ENCODE results near the gene CD1E.

Gene CD1E

DNA sequence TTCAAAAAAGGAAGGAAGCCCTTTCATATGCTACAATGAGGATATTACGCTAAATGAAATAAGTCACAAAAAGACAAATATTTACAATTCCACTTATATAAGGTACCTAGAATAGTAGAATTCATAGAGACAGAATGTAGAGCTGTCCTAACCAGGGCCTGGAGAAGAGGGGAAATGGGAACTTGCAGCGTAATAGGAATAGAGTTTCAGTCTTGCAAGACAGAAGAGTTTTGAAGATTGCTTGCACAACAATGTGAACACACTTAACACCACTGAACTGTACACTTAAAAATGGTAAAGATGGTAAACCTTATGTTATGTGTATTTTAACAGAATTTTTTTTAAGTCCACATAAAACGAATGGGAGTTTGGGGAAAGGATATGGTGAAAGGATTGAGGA is 25.3 kb upstream of the CD1E start:
- TF ChIP-seq, protein P1, sequence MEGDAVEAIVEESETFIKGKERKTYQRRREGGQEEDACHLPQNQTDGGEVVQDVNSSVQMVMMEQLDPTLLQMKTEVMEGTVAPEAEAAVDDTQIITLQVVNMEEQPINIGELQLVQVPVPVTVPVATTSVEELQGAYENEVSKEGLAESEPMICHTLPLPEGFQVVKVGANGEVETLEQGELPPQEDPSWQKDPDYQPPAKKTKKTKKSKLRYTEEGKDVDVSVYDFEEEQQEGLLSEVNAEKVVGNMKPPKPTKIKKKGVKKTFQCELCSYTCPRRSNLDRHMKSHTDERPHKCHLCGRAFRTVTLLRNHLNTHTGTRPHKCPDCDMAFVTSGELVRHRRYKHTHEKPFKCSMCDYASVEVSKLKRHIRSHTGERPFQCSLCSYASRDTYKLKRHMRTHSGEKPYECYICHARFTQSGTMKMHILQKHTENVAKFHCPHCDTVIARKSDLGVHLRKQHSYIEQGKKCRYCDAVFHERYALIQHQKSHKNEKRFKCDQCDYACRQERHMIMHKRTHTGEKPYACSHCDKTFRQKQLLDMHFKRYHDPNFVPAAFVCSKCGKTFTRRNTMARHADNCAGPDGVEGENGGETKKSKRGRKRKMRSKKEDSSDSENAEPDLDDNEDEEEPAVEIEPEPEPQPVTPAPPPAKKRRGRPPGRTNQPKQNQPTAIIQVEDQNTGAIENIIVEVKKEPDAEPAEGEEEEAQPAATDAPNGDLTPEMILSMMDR (IDR thresholded peaks at IDR 0.05; ENCODE audit: borderline replicate concordance, control extremely low read depth, extremely low read depth, insufficient read depth, missing control alignments): no peak
- DNase-seq (ENCODE audit: low spot score): no peak
- in situ Hi-C loops (cut with MboI; ENCODE audit: low sequenced_read_pairs, unreplicated experiment): no loop called here

GRCh38 chr1:158329300-158329699 is 24.4 kb upstream of the CD1E start:
- in situ Hi-C loops (cut with MboI; ENCODE audit: low sequenced_read_pairs, unreplicated experiment): no loop called here
- no peak for DNase-seq (ENCODE audit: low spot score)
- TF ChIP-seq, protein P1 (IDR thresholded peaks at IDR 0.05; ENCODE audit: borderline replicate concordance, control extremely low read depth, extremely low read depth, insufficient read depth, missing control alignments): no peak

GRCh38 chr1:158329733-158330132 is 24.0 kb upstream of the CD1E start:
- peak; percentile 43 for DNase-seq (ENCODE audit: low spot score)
- TF ChIP-seq, protein P1 (IDR thresholded peaks at IDR 0.05; ENCODE audit: borderline replicate concordance, control extremely low read depth, extremely low read depth, insufficient read depth, missing control alignments): peak; percentile 55
- in situ Hi-C loops (cut with MboI; ENCODE audit: low sequenced_read_pairs, unreplicated experiment): no loop called here

DNA sequence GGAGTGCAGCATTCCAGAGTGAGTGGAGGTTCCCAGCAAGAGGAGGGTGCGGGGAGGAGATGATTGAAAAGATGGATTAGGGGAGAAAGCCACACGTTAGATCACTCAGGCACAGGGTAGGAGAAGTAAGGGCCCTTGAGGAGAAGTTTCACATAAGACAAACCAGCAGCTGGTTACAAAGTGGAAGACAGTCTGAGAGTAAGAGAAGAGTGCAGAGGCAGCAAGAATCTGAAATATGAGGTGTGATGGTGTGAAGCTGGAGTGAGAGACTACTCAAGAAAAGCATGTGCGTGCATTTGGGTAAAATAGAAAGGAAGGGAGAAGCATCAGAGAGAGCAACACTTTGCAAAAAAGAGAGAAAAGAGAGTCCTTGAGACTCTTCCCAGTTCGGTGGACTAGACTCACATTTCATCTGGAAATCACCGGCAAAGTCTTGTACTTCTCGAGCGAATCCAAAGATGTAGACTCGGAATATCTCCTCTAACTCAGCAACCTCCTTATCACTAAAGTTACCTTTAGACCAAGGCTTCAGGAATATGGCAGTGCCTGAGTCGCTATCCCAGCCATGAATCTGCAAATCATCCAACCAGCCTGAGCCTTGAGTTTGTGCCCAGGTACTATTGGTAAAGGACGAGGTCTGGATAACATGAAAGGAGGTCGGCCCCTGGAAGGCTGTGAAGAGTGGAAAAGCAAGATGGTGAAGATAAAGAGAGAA is 23.1 kb upstream of the CD1E start:
- in situ Hi-C loops (cut with MboI; ENCODE audit: low sequenced_read_pairs, unreplicated experiment): no loop called here
- no peak for DNase-seq (ENCODE audit: low spot score)
- TF ChIP-seq, protein P1 (IDR thresholded peaks at IDR 0.05; ENCODE audit: borderline replicate concordance, control extremely low read depth, extremely low read depth, insufficient read depth, missing control alignments): no peak

GRCh38 chr1:158331106-158331425 is 22.6 kb upstream of the CD1E start:
- DNase-seq (ENCODE audit: low spot score): no peak
- in situ Hi-C loops (cut with MboI; ENCODE audit: low sequenced_read_pairs, unreplicated experiment): no loop called here
- TF ChIP-seq, protein P1 (IDR thresholded peaks at IDR 0.05; ENCODE audit: borderline replicate concordance, control extremely low read depth, extremely low read depth, insufficient read depth, missing control alignments): no peak

DNA sequence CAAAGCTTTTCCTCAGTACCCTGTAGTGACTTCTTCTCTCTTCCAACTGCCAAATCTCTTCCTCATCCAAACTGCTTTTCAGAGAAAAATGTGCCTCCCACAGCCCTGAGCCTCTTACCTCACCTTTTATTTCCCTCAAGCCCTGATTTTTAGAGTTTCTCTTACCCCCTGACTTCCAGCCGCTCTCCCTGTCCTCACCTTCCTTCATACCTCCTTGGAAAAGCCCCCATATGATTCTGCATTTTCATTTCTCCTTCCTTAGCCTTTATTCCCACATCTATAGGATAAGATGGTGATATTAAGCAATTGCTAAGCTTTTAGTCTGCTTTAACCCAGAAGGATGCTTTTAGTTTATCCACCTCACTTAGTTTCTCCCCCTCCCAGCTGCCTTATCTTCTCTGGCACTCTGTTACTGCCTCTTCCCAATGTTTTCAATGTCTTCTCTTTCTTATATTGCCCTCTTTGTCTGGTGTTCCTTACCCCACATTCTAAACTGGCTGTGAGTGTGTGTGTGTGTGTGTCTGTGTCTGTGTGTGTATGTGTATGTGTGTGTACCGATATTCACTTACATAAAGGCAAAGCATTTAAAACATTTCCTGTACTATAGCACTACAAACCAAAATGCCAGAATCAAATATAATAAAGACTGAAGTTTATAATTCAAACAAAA is 22.1 kb upstream of the CD1E start, which contains the start of gene CD1B:
Gene CD1B (minus strand): TSS at position 51 of the 670 bp plus-strand sequence. CDS start 108 bp downstream, outside the sequence.
- in situ Hi-C loops (cut with MboI; ENCODE audit: low sequenced_read_pairs, unreplicated experiment): no loop called here
- DNase-seq (ENCODE audit: low spot score): no peak
- TF ChIP-seq, protein P1 (IDR thresholded peaks at IDR 0.05; ENCODE audit: borderline replicate concordance, control extremely low read depth, extremely low read depth, insufficient read depth, missing control alignments): no peak

Data from GM13976 (cell line).